Neuronal stem cell (in vitro differentiated cells): ENCODE results near the gene CPNE5.

ENCODE experiments used
- DNase-seq: peaks from one replicate; pipeline ENCODE4 v3.0.0-alpha.2; 2013; ENCODE audit warnings: low spot score
- H2AFZ ChIP-seq: one replicate; pipeline ENCODE4 v1.6.1; 2013; ENCODE audit warnings: mild to moderate bottlenecking, low read length, inconsistent platforms
- H2AK5ac ChIP-seq: 2 replicates; pipeline ENCODE4 v1.6.1; 2013; ENCODE audit warnings: low read depth, mild to moderate bottlenecking, inconsistent platforms, low read length, moderate library complexity, mixed read lengths
- H2BK120ac ChIP-seq: 2 replicates; pipeline ENCODE4 v1.6.1; 2013; ENCODE audit warnings: low read depth, mild to moderate bottlenecking, inconsistent platforms, low read length, moderate library complexity, mixed read lengths
- H2BK12ac ChIP-seq: one replicate; pipeline ENCODE4 v1.6.1; 2013; ENCODE audit warnings: low read length, inconsistent platforms
- H2BK15ac ChIP-seq: 2 replicates; pipeline ENCODE4 v1.6.1; 2013; ENCODE audit warnings: mild to moderate bottlenecking, low read length, inconsistent platforms, mixed read lengths
- H2BK5ac ChIP-seq: one replicate; pipeline ENCODE4 v1.6.1; 2013; ENCODE audit warnings: inconsistent platforms, mild to moderate bottlenecking, low read length, moderate library complexity
- H3K14ac ChIP-seq: one replicate; pipeline ENCODE4 v1.6.1; 2013; ENCODE audit warnings: low read length, inconsistent platforms
- H3K18ac ChIP-seq: 2 replicates; pipeline ENCODE4 v1.6.1; 2013; ENCODE audit warnings: low read length, inconsistent platforms
- H3K23ac ChIP-seq: 2 replicates; pipeline ENCODE4 v1.6.1; 2013; ENCODE audit warnings: low read depth, mild to moderate bottlenecking, mixed read lengths, low read length, inconsistent platforms; ENCODE audit not compliant: poor library complexity
- H3K27ac ChIP-seq: replicated peaks from 3 replicates; pipeline ENCODE4 v1.5.1; 2013; ENCODE audit warnings: low read length, inconsistent platforms
- H3K27me3 ChIP-seq, 3 experiments: 2 replicates each; pipeline ENCODE4 v1.6.1; 2013; ENCODE audit warnings: low read length in 3 of 3, mild to moderate bottlenecking in 2 of 3, inconsistent platforms in 1 of 3, low read depth in 1 of 3, mixed read lengths in 1 of 3, moderate library complexity in 1 of 3; ENCODE audit not compliant: control insufficient read depth in 3 of 3, insufficient read depth in 3 of 3
- H3K36me3 ChIP-seq, 2 donors: replicated peaks in 1 of 2; 2 replicates each; pipeline ENCODE4 v1.6.1; 2013; ENCODE audit warnings: low read length in 2 of 2; ENCODE audit not compliant: control insufficient read depth in 2 of 2, insufficient read depth in 2 of 2
- H3K4ac ChIP-seq: 2 replicates; pipeline ENCODE4 v1.6.1; 2013; ENCODE audit warnings: inconsistent platforms, mild to moderate bottlenecking, low read length, moderate library complexity
- H3K4me1 ChIP-seq, 2 donors: 1 replicate in 1 of 2; 2 replicates in 1 of 2; pipeline ENCODE4 v1.6.1; 2013; ENCODE audit warnings: low read length in 2 of 2, low read depth in 1 of 2; ENCODE audit not compliant: control insufficient read depth in 2 of 2, insufficient read depth in 1 of 2
- H3K4me2 ChIP-seq: one replicate; pipeline ENCODE4 v1.6.1; 2013; ENCODE audit warnings: mild to moderate bottlenecking, low read length, inconsistent platforms; ENCODE audit not compliant: insufficient read depth, poor library complexity, severe bottlenecking
- H3K4me3 ChIP-seq, 2 donors: 2 replicates each; pipeline ENCODE4 v1.5.1; 2013; ENCODE audit warnings: low read length in 2 of 2, mild to moderate bottlenecking in 2 of 2, inconsistent platforms in 1 of 2, moderate library complexity in 1 of 2
- H3K79me1 ChIP-seq: one replicate; pipeline ENCODE4 v1.6.1; 2013; ENCODE audit warnings: low read depth, mild to moderate bottlenecking, inconsistent platforms, low read length, moderate library complexity
- H3K9ac ChIP-seq: one replicate; pipeline ENCODE4 v1.6.1; 2013; ENCODE audit warnings: mild to moderate bottlenecking, low read depth, low read length, inconsistent platforms; ENCODE audit not compliant: poor library complexity
- H3K9me3 ChIP-seq, 2 donors: replicated peaks in 1 of 2; 2 replicates each; pipeline versions ENCODE3 to v1.6.1; 2013; ENCODE audit warnings: low read length in 2 of 2, mild to moderate bottlenecking in 2 of 2, inconsistent platforms in 1 of 2, low read depth in 1 of 2, mixed read lengths in 1 of 2, moderate library complexity in 1 of 2; ENCODE audit not compliant: control insufficient read depth in 2 of 2, insufficient read depth in 1 of 2
- H4K8ac ChIP-seq: one replicate; pipeline ENCODE4 v1.6.1; 2013; ENCODE audit warnings: low read depth, mild to moderate bottlenecking, inconsistent platforms, low read length, moderate library complexity
- H4K91ac ChIP-seq: one replicate; pipeline ENCODE4 v1.6.1; 2013; ENCODE audit warnings: low read length, low read depth, mild to moderate bottlenecking, inconsistent platforms; ENCODE audit not compliant: poor library complexity
- WGBS, 2 donors: extraction: QIAGEN DNeasy Blood & Tissue Kit; methylation state at CpG; one replicate each; pipeline ENCODE4 v1.1.7; 2013; ENCODE audit warnings: missing lambda C conversion rate in 2 of 2, mixed read lengths in 1 of 2; ENCODE audit not compliant: insufficient read length in 2 of 2, insufficient replicate concordance in 1 of 2; ENCODE audit errors: extremely low coverage in 2 of 2; 5-methylcytosine and 5-hydroxymethylcytosine counted together

Gene CPNE5

GRCh38 chr6:36751091-36751490 lies 88.2 kb downstream of the CPNE5 start:
- Histone ChIP-seq H3K4me1 (peaks cover 0 to 4% of the 10 kb centered on the region in 2 donors), H3K79me1 (no peaks in the 10 kb centered on the region), H2BK5ac (no peak overlapping the region), H3K14ac (no peak overlapping the region), H4K8ac (no peak overlapping the region), H3K27me3 (peaks cover 0 to 22% (median 0%) of the 10 kb centered on the region in 3 experiments), H3K27ac (no peak overlapping the region), H3K36me3 (no peaks in the 10 kb centered on the region), H2AFZ (no peak overlapping the region), H3K18ac (no peak overlapping the region), H3K9ac (peak overlapping the region; percentile 15), H2BK120ac (no peak overlapping the region), H3K9me3 (peaks cover 0 to 3% of the 10 kb centered on the region in 2 donors), H2BK15ac (no peak overlapping the region), H3K4ac (no peak overlapping the region), H2AK5ac (no peak overlapping the region), H3K4me2 (no peak overlapping the region), H3K4me3 (no peak overlapping the region), H2BK12ac (no peak overlapping the region), H3K23ac (no peak overlapping the region), H4K91ac (no peak overlapping the region)
- WGBS, 2 donors = no CpG with 5 or more reads among the region's 3 CpGs
- no peak for DNase-seq

DNA sequence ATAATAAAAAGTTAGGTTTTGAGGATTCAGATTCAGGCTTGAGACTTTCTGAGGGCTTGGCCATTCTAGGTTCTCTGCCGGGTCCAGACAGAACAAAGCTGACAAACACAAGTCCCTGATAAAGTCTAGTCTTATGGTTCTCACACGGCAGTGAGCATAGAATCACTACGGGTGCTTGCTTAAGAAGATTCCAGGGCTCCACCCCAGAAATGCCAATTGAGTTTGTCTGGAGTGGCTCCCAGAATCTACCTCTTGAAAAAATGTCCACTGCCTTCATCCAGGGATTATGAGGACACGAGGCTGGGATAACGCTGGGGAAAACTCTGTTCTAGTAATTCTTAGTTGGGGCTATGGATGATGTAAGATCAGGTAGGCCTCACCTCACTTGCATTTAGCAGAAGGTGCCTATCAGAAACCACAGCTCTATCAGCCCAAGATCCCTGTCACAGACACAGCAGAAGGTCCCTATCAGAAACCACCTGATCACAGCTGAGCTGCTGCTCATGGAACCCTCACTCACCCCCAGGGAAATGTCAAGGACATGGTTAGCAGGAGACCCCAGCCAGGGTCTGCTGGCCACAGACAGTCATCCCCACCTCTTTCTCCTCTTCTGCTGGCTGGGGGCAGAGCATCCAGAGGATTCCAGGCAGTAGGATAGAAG lies 89.3 kb downstream of the CPNE5 start:
- H2BK5ac ChIP-seq = no peak overlapping the region
- no peak overlapping the region for H3K23ac ChIP-seq
- no peak overlapping the region for H3K9ac ChIP-seq
- H2AFZ ChIP-seq = no peak overlapping the region
- no peak overlapping the region for H4K91ac ChIP-seq
- H2BK120ac ChIP-seq = no peak overlapping the region
- H3K4me2 ChIP-seq = no peak overlapping the region
- no peak overlapping the region for H2BK12ac ChIP-seq
- H2AK5ac ChIP-seq = no peak overlapping the region
- no peak overlapping the region for H3K4me3 ChIP-seq
- no peaks in the 10 kb centered on the region for H3K36me3 ChIP-seq
- H3K4ac ChIP-seq = no peak overlapping the region
- H2BK15ac ChIP-seq = no peak overlapping the region
- H3K79me1 ChIP-seq = no peaks in the 10 kb centered on the region
- H3K14ac ChIP-seq = no peak overlapping the region
- no peak overlapping the region for H3K27ac ChIP-seq
- no peak overlapping the region for H4K8ac ChIP-seq
- peaks cover 0 to 4% of the 10 kb centered on the region in 2 donors for H3K4me1 ChIP-seq
- WGBS, 2 donors = no CpG with 5 or more reads among the region's 5 CpGs
- DNase-seq = no peak
- peaks cover 0 to 3% of the 10 kb centered on the region in 2 donors for H3K9me3 ChIP-seq
- H3K18ac ChIP-seq = no peak overlapping the region
- peaks cover 0 to 27% (median 0%) of the 10 kb centered on the region in 3 experiments for H3K27me3 ChIP-seq

GRCh38 chr6:36746251-36746650 lies 93.0 kb downstream of the CPNE5 start:
- Histone ChIP-seq H3K9ac (peak overlapping the region; percentile 44), H2BK120ac (no peak overlapping the region), H3K4me3 (no peak overlapping the region), H3K18ac (no peak overlapping the region), H3K4ac (no peak overlapping the region), H2BK5ac (no peak overlapping the region), H3K14ac (no peak overlapping the region), H4K8ac (no peak overlapping the region), H3K79me1 (no peaks in the 10 kb centered on the region), H3K27ac (no peak overlapping the region), H2BK12ac (no peak overlapping the region), H2AFZ (no peak overlapping the region), H3K4me2 (no peak overlapping the region), H3K9me3 (peaks cover 0 to 3% of the 10 kb centered on the region in 2 donors), H4K91ac (no peak overlapping the region), H2BK15ac (no peak overlapping the region), H3K27me3 (peaks cover 0 to 26% (median 0%) of the 10 kb centered on the region in 3 experiments), H3K36me3 (no peaks in the 10 kb centered on the region), H3K4me1 (peaks cover 6 to 8% of the 10 kb centered on the region in 2 donors), H2AK5ac (peak overlapping the region; percentile 20), H3K23ac (peak overlapping the region; percentile 23)
- DNase-seq = no peak
- no CpG with 5 or more reads among the region's 14 CpGs for WGBS, 2 donors

DNA sequence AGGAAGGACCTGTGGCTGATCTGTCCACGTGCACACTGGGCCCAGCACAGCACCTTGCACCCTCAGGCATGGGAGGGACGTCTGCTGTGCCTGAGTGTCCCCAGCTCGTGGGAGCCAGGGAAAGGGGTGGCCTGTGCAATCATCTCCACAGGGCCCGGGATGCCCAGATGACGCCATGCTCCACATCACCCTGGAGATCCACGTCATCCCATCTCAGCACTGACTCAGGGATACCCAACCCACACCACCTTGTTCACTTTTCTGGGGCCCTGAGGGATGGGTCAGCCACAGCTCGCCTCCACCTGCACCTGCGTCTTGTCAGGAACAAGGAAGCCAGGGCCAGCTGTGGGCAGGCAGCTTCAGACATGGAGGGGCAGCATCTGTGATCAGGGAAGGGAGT lies 93.4 kb downstream of the CPNE5 start:
- Histone ChIP-seq H3K9ac (no peak overlapping the region), H2BK5ac (no peak overlapping the region), H3K4me2 (no peak overlapping the region), H3K14ac (no peak overlapping the region), H3K36me3 (no peaks in the 10 kb centered on the region), H2BK120ac (no peak overlapping the region), H3K27me3 (peaks cover 0 to 26% (median 0%) of the 10 kb centered on the region in 3 experiments), H3K18ac (peak overlapping the region; percentile 40), H2BK12ac (no peak overlapping the region), H2AK5ac (peak overlapping the region; percentile 20), H3K4me3 (no peak overlapping the region), H2BK15ac (peak overlapping the region; percentile 73), H3K9me3 (peaks cover 0 to 3% of the 10 kb centered on the region in 2 donors), H4K8ac (no peak overlapping the region), H3K23ac (peak overlapping the region; percentile 92), H3K4ac (no peak overlapping the region), H2AFZ (no peak overlapping the region), H3K27ac (no peak overlapping the region), H3K79me1 (no peaks in the 10 kb centered on the region), H3K4me1 (peaks cover 6 to 8% of the 10 kb centered on the region in 2 donors), H4K91ac (no peak overlapping the region)
- WGBS, 2 donors = no CpG with 5 or more reads among the region's 8 CpGs
- DNase-seq = no peak
